CD8-positive, alpha-beta memory T cell (primary cell): ENCODE results near the gene NFASC. TPM values are rescaled to one million over a fixed set of nuclear protein-coding genes. Genes with fewer than 3 reads are reported as not detected.

Experiments
- CTCF ChIA-PET: fragments of 350-600 bp; sonication (Branson Sonifier 250); formaldehyde crosslinking; loops from one replicate; lab custom pipeline; 2021; ENCODE audit warnings: antibody characterized with exemption; lab: Charles Lee
- POLR2A ChIA-PET: fragments of 350-600 bp; sonication (Branson Sonifier 250); formaldehyde crosslinking; loops from one replicate; lab custom pipeline; 2021; ENCODE audit warnings: antibody characterized with exemption; lab: Charles Lee
- DNase-seq, 5 donors: peaks; one replicate each; pipeline versions ENCODE4 v3.0.0 to v3.0.0-alpha.2; 2020 to 2022; ENCODE audit warnings: mixed read lengths in 1 of 5
- H3K27ac ChIP-seq: one replicate; pipeline ENCODE4 v1.7.0; 2013; ENCODE audit warnings: low read depth, mild to moderate bottlenecking, low read length, moderate library complexity
- H3K27me3 ChIP-seq: 2 replicates; pipeline ENCODE4 v1.7.0; 2013; ENCODE audit warnings: low read length, mild to moderate bottlenecking; ENCODE audit not compliant: insufficient read depth, poor library complexity, severe bottlenecking
- H3K36me3 ChIP-seq: 2 replicates; pipeline ENCODE4 v1.7.0; 2013; ENCODE audit warnings: mild to moderate bottlenecking, low read length, moderate library complexity; ENCODE audit not compliant: insufficient read depth
- H3K4me1 ChIP-seq: 2 replicates; pipeline ENCODE4 v1.7.0; 2013; ENCODE audit warnings: mild to moderate bottlenecking, low read length, moderate library complexity; ENCODE audit not compliant: insufficient read depth
- H3K4me3 ChIP-seq: 2 replicates; pipeline ENCODE4 v1.7.0; 2013; ENCODE audit warnings: mild to moderate bottlenecking, low read length
- H3K9me3 ChIP-seq: 2 replicates; pipeline ENCODE4 v1.7.0; 2013; ENCODE audit warnings: mild to moderate bottlenecking, low read length
- H3K27ac Mint-ChIP-seq, 8 donors: one replicate each; pipeline ENCODE4 v1.8.0; 2020 to 2021; ENCODE audit warnings: mixed read lengths in 8 of 8, mild to moderate bottlenecking in 6 of 8, inconsistent platforms in 3 of 8, moderate library complexity in 3 of 8
- H3K27me3 Mint-ChIP-seq, 2 donors: one replicate each; pipeline ENCODE4 v1.8.0; 2020 to 2021; ENCODE audit warnings: mixed read lengths in 2 of 2, mild to moderate bottlenecking in 1 of 2, moderate library complexity in 1 of 2
- H3K36me3 Mint-ChIP-seq, 3 donors: one replicate each; pipeline ENCODE4 v1.8.0; 2020 to 2021; ENCODE audit warnings: mixed read lengths in 3 of 3, inconsistent platforms in 1 of 3, mild to moderate bottlenecking in 1 of 3
- H3K4me1 Mint-ChIP-seq, 3 donors: one replicate each; pipeline ENCODE4 v1.8.0; 2020 to 2021; ENCODE audit warnings: mixed read lengths in 3 of 3, inconsistent platforms in 1 of 3, mild to moderate bottlenecking in 1 of 3
- H3K4me3 Mint-ChIP-seq, 7 donors: one replicate each; pipeline ENCODE4 v1.8.0; 2020 to 2021; ENCODE audit warnings: mixed read lengths in 7 of 7, mild to moderate bottlenecking in 6 of 7, moderate library complexity in 4 of 7, inconsistent platforms in 2 of 7
- H3K9me3 Mint-ChIP-seq, 5 donors: one replicate each; pipeline ENCODE4 v1.8.0; 2020 to 2022; ENCODE audit warnings: mixed read lengths in 5 of 5, mild to moderate bottlenecking in 3 of 5, moderate library complexity in 2 of 5, inconsistent platforms in 1 of 5
- polyA plus RNA-seq: library from polyadenylated mRNA; unstranded; fragments of 300-500 nt; fragmentation: Illumina TruSeq; gene quantifications from one replicate; pipeline ENCODE4 v1.2.3, GENCODE V29; 2021
- total RNA-seq, 2 experiments: library from RNA; stranded (reverse); gene quantifications; one replicate each; pipeline ENCODE4 v1.2.3, GENCODE V29; 2021

Gene NFASC
- total and polyA plus RNA-seq, 3 experiments from 2014 or later, result 0.11 to 0.16 TPM; not detected in 1

DNA sequence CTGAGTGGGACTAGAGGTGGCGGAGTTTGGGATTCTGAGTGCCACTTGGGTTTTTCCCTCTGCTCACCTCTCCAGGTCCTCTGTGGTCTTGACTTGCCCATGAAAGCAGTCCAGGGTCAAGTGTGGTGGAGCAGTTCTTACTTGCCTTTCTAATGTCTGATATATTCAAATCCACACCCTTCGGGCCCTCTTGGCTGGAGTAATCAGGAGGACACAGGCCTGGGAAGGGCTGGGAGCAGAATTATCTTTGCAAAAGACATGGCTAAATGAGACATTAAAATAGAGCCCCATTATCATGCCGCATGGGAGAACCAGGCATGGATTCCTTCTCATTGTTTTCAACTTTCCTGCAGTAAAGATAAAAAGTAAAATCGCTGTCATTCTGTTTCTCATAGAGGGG lies 74.0 kb downstream of the NFASC start:
- H3K36me3 Mint-ChIP-seq, result no peaks in the 10 kb centered on the region
- no peaks in the 10 kb centered on the region for H3K4me1 Mint-ChIP-seq
- no peaks in the 10 kb centered on the region for H3K27me3 ChIP-seq
- POLR2A ChIA-PET, result no interaction called here
- no peak overlapping the region for H3K27ac Mint-ChIP-seq
- DNase-seq, result no peak
- no peaks in the 10 kb centered on the region for H3K9me3 ChIP-seq
- H3K36me3 ChIP-seq, result no peaks in the 10 kb centered on the region
- H3K27ac ChIP-seq, result no peak overlapping the region
- no peaks in the 10 kb centered on the region for H3K4me1 ChIP-seq
- H3K9me3 Mint-ChIP-seq, result no peaks in the 10 kb centered on the region
- peaks cover 6 to 25% of the 10 kb centered on the region in 2 donors for H3K27me3 Mint-ChIP-seq
- H3K4me3 Mint-ChIP-seq, result no peak overlapping the region
- CTCF ChIA-PET, result interaction anchor here (1.9 kb wide), 1 partner anchor 11 kb away, joined by 4 read pairs; no protein-coding TSS in a partner anchor
- H3K4me3 ChIP-seq, result no peak overlapping the region

DNA sequence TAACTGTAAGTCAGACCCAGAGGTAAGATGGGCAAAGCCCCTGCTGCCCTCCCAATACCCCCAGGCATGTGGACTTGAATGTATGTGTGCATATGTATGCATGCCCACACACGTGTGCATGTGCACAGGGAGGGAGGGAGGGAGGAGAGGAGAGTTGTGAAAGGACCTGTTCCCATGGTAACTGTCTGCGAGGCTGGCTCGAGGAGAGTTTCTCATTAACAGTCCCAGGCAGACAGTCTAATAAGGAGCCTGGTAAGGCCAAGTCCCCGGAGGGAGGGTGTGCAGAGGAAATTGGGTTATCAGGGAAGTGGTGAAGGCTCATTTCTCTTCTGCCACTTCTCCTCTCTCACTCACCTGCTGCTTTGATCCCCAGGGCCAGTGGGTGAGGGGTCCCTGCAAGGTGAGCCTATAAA lies 74.9 kb downstream of the NFASC start:
- Mint-ChIP-seq H3K9me3 (no peaks in the 10 kb centered on the region), H3K4me1 (no peaks in the 10 kb centered on the region), H3K27ac (no peak overlapping the region), H3K36me3 (no peaks in the 10 kb centered on the region), H3K27me3 (peaks cover 4 to 25% of the 10 kb centered on the region in 2 donors), H3K4me3 (no peak overlapping the region)
- Histone ChIP-seq H3K27me3 (no peaks in the 10 kb centered on the region), H3K27ac (no peak overlapping the region), H3K4me1 (no peaks in the 10 kb centered on the region), H3K9me3 (no peaks in the 10 kb centered on the region), H3K4me3 (no peak overlapping the region), H3K36me3 (no peaks in the 10 kb centered on the region)
- POLR2A ChIA-PET, result no interaction called here
- DNase-seq, result no peak
- CTCF ChIA-PET, result no interaction called here

DNA sequence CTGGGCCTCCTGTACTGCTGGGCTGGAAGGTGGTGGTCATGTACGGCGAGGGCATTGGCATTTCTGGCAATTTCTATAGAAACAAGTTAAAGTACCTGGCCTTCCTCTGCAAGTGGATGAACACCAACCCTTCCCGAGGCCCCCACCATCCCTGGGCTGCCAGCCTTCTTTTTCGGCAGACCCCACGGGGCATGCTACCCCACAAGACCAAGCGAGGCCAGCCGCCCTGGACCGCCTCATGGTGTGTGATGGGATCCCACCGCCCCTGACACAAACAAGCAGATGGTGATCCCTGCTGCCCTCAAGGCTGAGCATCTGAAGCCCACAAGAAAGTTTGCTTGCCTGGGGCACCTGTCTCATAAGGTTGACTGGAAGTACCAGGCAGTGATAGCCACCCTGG lies 76.0 kb downstream of the NFASC start:
- no peak for DNase-seq
- H3K9me3 Mint-ChIP-seq, result no peaks in the 10 kb centered on the region
- Histone ChIP-seq H3K4me1 (no peaks in the 10 kb centered on the region), H3K9me3 (no peaks in the 10 kb centered on the region), H3K4me3 (no peak overlapping the region), H3K36me3 (no peaks in the 10 kb centered on the region), H3K27me3 (no peaks in the 10 kb centered on the region), H3K27ac (no peak overlapping the region)
- peaks cover 4 to 25% of the 10 kb centered on the region in 2 donors for H3K27me3 Mint-ChIP-seq
- H3K4me3 Mint-ChIP-seq, result no peak overlapping the region
- H3K36me3 Mint-ChIP-seq, result no peaks in the 10 kb centered on the region
- POLR2A ChIA-PET, result no interaction called here
- no peaks in the 10 kb centered on the region for H3K4me1 Mint-ChIP-seq
- CTCF ChIA-PET, result no interaction called here
- H3K27ac Mint-ChIP-seq, result no peak overlapping the region

DNA sequence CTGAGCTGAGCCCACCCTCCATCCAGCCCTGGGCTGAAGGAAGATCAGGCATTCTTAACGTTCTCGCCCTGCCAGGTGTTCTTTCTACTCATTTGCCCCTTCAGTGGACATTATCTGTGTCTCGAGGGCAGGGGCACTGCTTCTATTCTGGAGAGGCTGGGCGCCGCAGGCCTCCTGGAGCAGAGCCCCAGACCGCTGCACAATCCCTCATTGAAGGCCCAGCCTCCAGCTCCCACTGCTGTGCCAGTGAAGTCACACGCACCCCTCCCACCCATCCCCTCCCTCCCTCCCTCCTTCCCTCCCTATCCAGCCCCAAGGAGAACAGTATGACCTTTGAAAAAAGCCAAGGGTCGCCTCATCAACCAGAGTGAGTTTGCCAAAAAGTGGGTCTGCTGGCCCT lies 76.7 kb downstream of the NFASC start:
- H3K36me3 Mint-ChIP-seq, result no peaks in the 10 kb centered on the region
- CTCF ChIA-PET, result no interaction called here
- H3K27ac ChIP-seq, result no peak overlapping the region
- no peaks in the 10 kb centered on the region for H3K27me3 ChIP-seq
- no peaks in the 10 kb centered on the region for H3K9me3 ChIP-seq
- POLR2A ChIA-PET, result no interaction called here
- H3K36me3 ChIP-seq, result no peaks in the 10 kb centered on the region
- H3K9me3 Mint-ChIP-seq, result no peaks in the 10 kb centered on the region
- H3K27me3 Mint-ChIP-seq, result peaks cover 4 to 27% of the 10 kb centered on the region in 2 donors
- no peaks in the 10 kb centered on the region for H3K4me1 Mint-ChIP-seq
- no peak for DNase-seq
- H3K4me3 ChIP-seq, result no peak overlapping the region
- H3K27ac Mint-ChIP-seq, result no peak overlapping the region
- no peak overlapping the region for H3K4me3 Mint-ChIP-seq
- H3K4me1 ChIP-seq, result no peaks in the 10 kb centered on the region

DNA sequence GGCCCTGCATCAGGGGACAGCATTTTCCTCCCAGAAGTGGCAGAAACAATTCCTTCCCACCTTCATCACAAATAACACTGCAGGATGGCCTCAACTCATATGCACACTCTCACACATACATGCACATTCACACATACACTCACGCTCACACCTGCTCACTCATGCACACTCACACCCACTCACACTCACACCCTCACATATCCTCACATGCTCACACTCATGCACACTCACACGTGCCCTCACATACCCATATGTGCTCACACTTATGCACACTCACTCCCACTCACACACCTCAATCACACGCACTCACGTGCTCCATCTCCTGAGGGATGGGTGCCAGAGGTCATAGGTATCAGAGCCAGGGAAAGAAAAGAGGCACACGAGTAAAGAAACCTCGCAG lies 77.1 kb downstream of the NFASC start:
- Mint-ChIP-seq H3K36me3 (no peaks in the 10 kb centered on the region), H3K27ac (no peak overlapping the region), H3K4me1 (no peaks in the 10 kb centered on the region), H3K9me3 (no peaks in the 10 kb centered on the region), H3K4me3 (no peak overlapping the region), H3K27me3 (peaks cover 7 to 27% of the 10 kb centered on the region in 2 donors)
- Histone ChIP-seq H3K9me3 (no peaks in the 10 kb centered on the region), H3K36me3 (no peaks in the 10 kb centered on the region), H3K27me3 (no peaks in the 10 kb centered on the region), H3K4me1 (no peaks in the 10 kb centered on the region), H3K27ac (no peak overlapping the region), H3K4me3 (no peak overlapping the region)
- CTCF ChIA-PET, result no interaction called here
- no peak for DNase-seq
- POLR2A ChIA-PET, result no interaction called here

DNA sequence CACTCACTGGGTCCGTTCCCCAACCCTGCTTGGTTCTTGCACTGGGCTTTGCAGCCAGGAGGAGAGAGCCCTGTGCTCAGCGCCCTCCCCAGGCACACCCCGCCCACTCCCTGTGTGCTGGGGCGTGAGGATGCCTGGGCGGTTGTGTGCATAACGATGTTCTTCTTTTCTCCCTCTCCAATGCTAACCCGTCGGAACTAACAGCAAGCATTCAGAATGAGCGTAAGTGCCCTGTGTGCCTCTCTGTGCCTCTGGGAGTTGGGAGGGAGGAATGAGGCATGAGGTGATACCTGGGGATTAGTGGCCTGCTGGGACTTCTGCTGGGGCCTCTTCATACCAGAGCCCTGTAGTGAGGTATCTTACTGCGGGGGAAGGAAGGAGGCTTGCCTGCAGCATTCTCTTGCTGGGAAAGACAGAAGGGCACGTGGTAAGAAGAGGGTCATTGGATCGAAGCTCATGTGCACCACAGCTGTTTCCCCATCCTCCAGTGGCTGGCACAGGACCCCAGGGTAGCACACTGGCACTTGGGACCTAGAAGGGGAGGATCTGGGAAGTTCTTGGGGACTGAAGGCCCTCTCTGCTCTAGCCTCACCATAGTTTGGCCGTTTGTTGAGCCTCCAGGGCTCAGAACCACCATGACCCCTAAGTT lies 79.8 kb downstream of the NFASC start:
- ChIA-PET POLR2A (no interaction called here), CTCF (interaction anchor here (0.8 kb wide), 1 partner anchor 143 kb away, joined by 3 read pairs; no protein-coding TSS in a partner anchor)
- Histone ChIP-seq H3K4me3 (no peak overlapping the region), H3K9me3 (no peaks in the 10 kb centered on the region), H3K36me3 (no peaks in the 10 kb centered on the region), H3K27me3 (no peaks in the 10 kb centered on the region), H3K4me1 (no peaks in the 10 kb centered on the region), H3K27ac (no peak overlapping the region)
- no peaks in the 10 kb centered on the region for H3K36me3 Mint-ChIP-seq
- no peak overlapping the region for H3K4me3 Mint-ChIP-seq
- H3K4me1 Mint-ChIP-seq, result no peaks in the 10 kb centered on the region
- no peaks in the 10 kb centered on the region for H3K9me3 Mint-ChIP-seq
- H3K27me3 Mint-ChIP-seq, result peaks cover 10 to 33% of the 10 kb centered on the region in 2 donors
- DNase-seq, result no peak
- no peak overlapping the region for H3K27ac Mint-ChIP-seq

DNA sequence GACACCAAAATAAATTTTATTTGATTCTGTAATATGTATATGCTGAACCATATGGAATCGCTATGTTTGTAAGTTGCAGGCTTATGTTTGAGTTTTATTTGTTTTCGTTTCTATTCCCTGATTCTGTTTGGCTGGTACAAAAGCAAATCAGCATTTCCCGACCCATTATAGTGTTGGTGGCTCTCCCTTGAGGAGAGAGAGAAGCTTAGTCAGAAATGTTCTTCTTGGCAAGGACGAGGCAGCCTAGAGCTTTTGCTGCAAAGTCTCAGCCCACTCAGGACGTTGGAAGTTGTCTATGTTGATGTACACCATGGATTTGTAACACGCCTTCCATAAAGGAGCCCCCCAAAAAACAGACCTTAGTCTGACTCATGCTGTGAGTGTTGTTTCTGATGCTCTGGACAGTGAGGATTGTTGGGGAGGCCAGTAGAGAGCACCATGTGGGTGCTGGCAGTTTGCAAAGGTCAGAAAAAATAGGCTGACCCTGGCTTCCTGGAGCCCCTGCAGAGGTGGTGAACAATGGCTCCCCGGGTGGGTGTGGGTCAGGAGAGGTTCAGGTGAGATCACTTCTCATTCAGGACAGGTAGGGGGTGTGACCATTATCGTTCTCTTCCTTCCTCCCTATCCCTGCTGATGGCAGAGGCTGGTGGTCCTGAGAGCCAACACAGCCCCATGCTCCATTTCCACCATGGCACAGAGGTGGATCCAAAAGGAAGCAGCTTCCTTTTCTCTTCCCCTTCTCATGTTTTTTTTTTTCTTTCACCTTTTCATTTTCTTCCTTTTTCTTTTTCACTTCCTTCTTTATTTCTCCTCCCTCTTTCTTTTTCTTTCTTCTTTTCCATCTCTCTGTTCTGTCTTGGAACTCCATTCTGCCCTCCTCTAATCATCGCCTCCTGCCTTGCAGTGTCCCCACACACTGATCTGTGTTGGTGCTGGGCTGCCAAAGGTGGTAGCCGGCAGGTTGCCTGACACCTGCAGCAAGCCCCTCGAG lies 88.0 kb downstream of the NFASC start:
- Histone ChIP-seq H3K27ac (no peak overlapping the region), H3K4me1 (no peaks in the 10 kb centered on the region), H3K27me3 (no peaks in the 10 kb centered on the region), H3K4me3 (no peak overlapping the region), H3K36me3 (no peaks in the 10 kb centered on the region), H3K9me3 (no peaks in the 10 kb centered on the region)
- Mint-ChIP-seq H3K27me3 (peaks cover 20 to 61% of the 10 kb centered on the region in 2 donors), H3K4me1 (no peaks in the 10 kb centered on the region), H3K27ac (no peak overlapping the region), H3K36me3 (no peaks in the 10 kb centered on the region), H3K9me3 (no peaks in the 10 kb centered on the region), H3K4me3 (no peak overlapping the region)
- POLR2A ChIA-PET, result no interaction called here
- DNase-seq, result no peak
- CTCF ChIA-PET, result no interaction called here

DNA sequence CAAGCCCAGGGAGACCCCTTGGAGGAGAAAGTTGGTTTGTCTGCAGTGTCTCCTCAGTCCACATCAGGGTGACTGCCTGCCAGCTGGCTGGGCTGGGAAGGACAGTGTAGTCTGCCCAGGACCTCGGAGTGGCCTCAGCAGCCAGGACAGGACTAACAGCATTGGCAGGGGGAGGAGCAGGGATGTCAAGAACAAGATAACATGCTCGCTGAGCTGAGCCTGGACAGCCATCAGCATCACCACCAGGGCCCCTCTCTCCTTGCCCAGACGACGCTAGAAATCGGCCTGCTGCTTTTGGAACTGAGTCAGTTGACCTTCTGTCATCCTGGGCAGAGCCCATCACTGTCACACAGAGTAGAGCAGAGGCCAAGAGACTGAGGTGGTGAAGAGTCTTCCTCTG lies 88.7 kb downstream of the NFASC start:
- ChIA-PET POLR2A (no interaction called here), CTCF (no interaction called here)
- Mint-ChIP-seq H3K27me3 (peaks cover 19 to 59% of the 10 kb centered on the region in 2 donors), H3K9me3 (no peaks in the 10 kb centered on the region), H3K4me1 (no peaks in the 10 kb centered on the region), H3K36me3 (no peaks in the 10 kb centered on the region), H3K4me3 (no peak overlapping the region), H3K27ac (no peak overlapping the region)
- Histone ChIP-seq H3K4me3 (no peak overlapping the region), H3K27me3 (no peaks in the 10 kb centered on the region), H3K4me1 (no peaks in the 10 kb centered on the region), H3K27ac (no peak overlapping the region), H3K36me3 (no peaks in the 10 kb centered on the region), H3K9me3 (no peaks in the 10 kb centered on the region)
- no peak for DNase-seq
